Stimulated activated CD4-positive, alpha-beta T cell treated with anti-CD3 and anti-CD28 coated beads, Interleukin-12 subunit alpha, Interleukin-12 subunit beta, amount 100 ng/mL, for 48 hours (primary cell): ENCODE results near the gene TGM5.
"Not testable (repeated sequence)": the region's sequence is repeated elsewhere in the genome, so short reads cannot be mapped to it uniquely, and the experiment has no call there.

Experiments used
- DNase-seq, 3 donors: peaks; one replicate each; pipeline ENCODE4 v3.0.0-alpha.2; 2020; ENCODE audit warnings: low read depth in 2 of 3, low spot score in 1 of 3

TGM5 gene

GRCh38 chr15:43266834-43267233, at the start of gene TGM5:
Gene TGM5 (minus strand): TSS chr15:43266928. CDS start chr15:43266849, 79 bp downstream.
- DNase-seq, result no peak

GRCh38 chr15:43314171-43314570, 47.4 kb upstream of the TGM5 start:
- no peak for DNase-seq

GRCh38 chr15:43312378-43312777, 45.6 kb upstream of the TGM5 start:
- no peak for DNase-seq

- DNase-seq, result no peak
Measured at GRCh38 chr15:43302205-43302817, 35.6 kb upstream of the TGM5 start, which contains the start of gene TGM7. Gene TGM7 (minus strand): TSS chr15:43302255.

- DNase-seq, result no peak
Measured at GRCh38 chr15:43299884-43300283, 33.2 kb upstream of the TGM5 start.

- no peak for DNase-seq
Measured at GRCh38 chr15:43299411-43299810, 32.7 kb upstream of the TGM5 start.

GRCh38 chr15:43294091-43294706, 27.5 kb upstream of the TGM5 start:
- no peak for DNase-seq

- DNase-seq, result no peak
Measured at GRCh38 chr15:43293432-43293831, 26.7 kb upstream of the TGM5 start.

GRCh38 chr15:43292375-43293078, 25.8 kb upstream of the TGM5 start:
- DNase-seq, result no peak

- DNase-seq, result not testable (repeated sequence)
Measured at GRCh38 chr15:43289656-43290055, 22.9 kb upstream of the TGM5 start.

- no peak for DNase-seq
Measured at GRCh38 chr15:43287254-43287653, 20.5 kb upstream of the TGM5 start.

- DNase-seq, result no peak
Measured at GRCh38 chr15:43286074-43286473, 19.3 kb upstream of the TGM5 start.

- DNase-seq, result peak in 2 of 3 donors; percentile 24 to 75
Measured at GRCh38 chr15:43285609-43286037, 18.9 kb upstream of the TGM5 start.

GRCh38 chr15:43283526-43283925, 16.8 kb upstream of the TGM5 start:
- no peak for DNase-seq

- no peak for DNase-seq
Measured at GRCh38 chr15:43281926-43282602, 15.3 kb upstream of the TGM5 start.

- no peak for DNase-seq
Measured at GRCh38 chr15:43280996-43281395, 14.3 kb upstream of the TGM5 start.

GRCh38 chr15:43279496-43279895, 12.8 kb upstream of the TGM5 start:
- no peak for DNase-seq

- DNase-seq, result no peak
Measured at GRCh38 chr15:43278869-43279268, 12.1 kb upstream of the TGM5 start.

GRCh38 chr15:43277901-43278300, 11.2 kb upstream of the TGM5 start:
- DNase-seq, result no peak

GRCh38 chr15:43277231-43277823, 10.6 kb upstream of the TGM5 start:
- no peak for DNase-seq

GRCh38 chr15:43276563-43277200, 10.0 kb upstream of the TGM5 start:
- DNase-seq, result no peak
